Measurements from ENCODE around the gene NR1D1. TPM values are rescaled to one million over a fixed set of nuclear protein-coding genes. Genes with fewer than 3 reads are reported as not detected.

NR1D1 gene
- total and polyA plus RNA-seq, 2 of the 13 experiments (the other 11 are each of a cell fraction or from before 2014, with no cell fraction given) = 2.1 to 2.7 TPM

- TF ChIP-seq ZNF687 (CRISPR knock-in tag; IDR thresholded peaks at IDR 0.05) = peak; percentile 95
- TF ChIP-seq, protein P1, sequence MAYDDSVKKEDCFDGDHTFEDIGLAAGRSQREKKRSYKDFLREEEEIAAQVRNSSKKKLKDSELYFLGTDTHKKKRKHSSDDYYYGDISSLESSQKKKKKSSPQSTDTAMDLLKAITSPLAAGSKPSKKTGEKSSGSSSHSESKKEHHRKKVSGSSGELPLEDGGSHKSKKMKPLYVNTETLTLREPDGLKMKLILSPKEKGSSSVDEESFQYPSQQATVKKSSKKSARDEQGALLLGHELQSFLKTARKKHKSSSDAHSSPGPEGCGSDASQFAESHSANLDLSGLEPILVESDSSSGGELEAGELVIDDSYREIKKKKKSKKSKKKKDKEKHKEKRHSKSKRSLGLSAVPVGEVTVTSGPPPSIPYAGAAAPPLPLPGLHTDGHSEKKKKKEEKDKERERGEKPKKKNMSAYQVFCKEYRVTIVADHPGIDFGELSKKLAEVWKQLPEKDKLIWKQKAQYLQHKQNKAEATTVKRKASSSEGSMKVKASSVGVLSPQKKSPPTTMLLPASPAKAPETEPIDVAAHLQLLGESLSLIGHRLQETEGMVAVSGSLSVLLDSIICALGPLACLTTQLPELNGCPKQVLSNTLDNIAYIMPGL (CRISPR knock-in tag; IDR thresholded peaks at IDR 0.05; ENCODE audit: borderline replicate concordance in 1 of 2, low read depth in 1 of 2) = peak in 1 of 2 experiments; percentile 88; a peak in 2 of 4 replicates
- TF ChIP-seq HNRNPUL1 (IDR thresholded peaks at IDR 0.05; ENCODE audit: low read depth, low read length) = no peak
- TF ChIP-seq ZNF510 (CRISPR knock-in tag; IDR thresholded peaks at IDR 0.05; ENCODE audit: low read depth) = 0 out of 2 replicates have a peak, but pooled peaks have one; percentile 39
- TF ChIP-seq ZNF382 (CRISPR knock-in tag; IDR thresholded peaks at IDR 0.05; ENCODE audit: borderline replicate concordance) = no peak
- no peak for TF ChIP-seq ZNF577 (CRISPR knock-in tag; IDR thresholded peaks at IDR 0.05; ENCODE audit: borderline replicate concordance, low read depth)
- TF ChIP-seq KDM5A (IDR thresholded peaks at IDR 0.05; ENCODE audit: borderline replicate concordance, low read length) = peak; percentile 16; the same call in 1 of the 2 replicates
- peak; percentile 45 to 74; a peak in 3 of 4 replicates for TF ChIP-seq EP300 (IDR thresholded peaks at IDR 0.05; ENCODE audit: low read depth in 2 of 2, low read length in 2 of 2)
- peak; percentile 88 for TF ChIP-seq EP300 (CRISPR knock-in tag; IDR thresholded peaks at IDR 0.05; ENCODE audit: borderline replicate concordance)
- TF ChIP-seq ZNF768 (CRISPR knock-in tag; IDR thresholded peaks at IDR 0.05) = peak; percentile 57
- TF ChIP-seq PREB (CRISPR knock-in tag; IDR thresholded peaks at IDR 0.05) = no peak
- TF ChIP-seq ZNF543 (CRISPR knock-in tag; IDR thresholded peaks at IDR 0.05) = peak; percentile 96
- TF ChIP-seq AGO1 (IDR thresholded peaks at IDR 0.05; ENCODE audit: low read depth, low read length, poor library complexity, severe bottlenecking) = peak; percentile 83
- 0 out of 2 replicates have a peak, but pooled peaks have one; percentile 52 for TF ChIP-seq HOXA9 (CRISPR knock-in tag; IDR thresholded peaks at IDR 0.05; ENCODE audit: borderline replicate concordance)
- TF ChIP-seq NCOA2 (CRISPR knock-in tag; IDR thresholded peaks at IDR 0.05) = peak; percentile 95
- TF ChIP-seq ZNF3 (CRISPR knock-in tag; IDR thresholded peaks at IDR 0.05) = no peak
- no peak for TF ChIP-seq SRSF9 (IDR thresholded peaks at IDR 0.05; ENCODE audit: borderline replicate concordance, insufficient read depth, low read depth, low read length, poor library complexity, severe bottlenecking)
- TF ChIP-seq, protein P2, sequence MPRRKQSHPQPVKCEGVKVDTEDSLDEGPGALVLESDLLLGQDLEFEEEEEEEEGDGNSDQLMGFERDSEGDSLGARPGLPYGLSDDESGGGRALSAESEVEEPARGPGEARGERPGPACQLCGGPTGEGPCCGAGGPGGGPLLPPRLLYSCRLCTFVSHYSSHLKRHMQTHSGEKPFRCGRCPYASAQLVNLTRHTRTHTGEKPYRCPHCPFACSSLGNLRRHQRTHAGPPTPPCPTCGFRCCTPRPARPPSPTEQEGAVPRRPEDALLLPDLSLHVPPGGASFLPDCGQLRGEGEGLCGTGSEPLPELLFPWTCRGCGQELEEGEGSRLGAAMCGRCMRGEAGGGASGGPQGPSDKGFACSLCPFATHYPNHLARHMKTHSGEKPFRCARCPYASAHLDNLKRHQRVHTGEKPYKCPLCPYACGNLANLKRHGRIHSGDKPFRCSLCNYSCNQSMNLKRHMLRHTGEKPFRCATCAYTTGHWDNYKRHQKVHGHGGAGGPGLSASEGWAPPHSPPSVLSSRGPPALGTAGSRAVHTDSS (CRISPR knock-in tag; conservative IDR thresholded peaks at IDR 0.05) = no peak
- TF ChIP-seq ADNP (CRISPR knock-in tag; IDR thresholded peaks at IDR 0.05) = no peak
These were observed 1.4 kb downstream of the NR1D1 start (continued) for GRCh38 chr17:40098846-40099618.
